Activated T-cell treated with anti-CD3 and anti-CD28 coated beads, Interleukin-2, amount 50 U/mL, for 72 hours (primary cell): ENCODE measurements around the gene SLC22A23. TPM values are rescaled to one million over a fixed set of nuclear protein-coding genes. Genes with fewer than 3 reads are reported as not detected.
"Not testable (repeated sequence)": the region's sequence is repeated elsewhere in the genome, so short reads cannot be mapped to it uniquely, and the experiment has no call there.

ENCODE experiments used
- ATAC-seq, 2 donors: fragments of 150-1000 bp; cut with Tn5 transposase; replicated peaks in 1 of 2; 2 replicates each; pipeline ENCODE4 v1.10.0; 2021; ENCODE audit warnings: moderate library complexity in 2 of 2, mild to moderate bottlenecking in 1 of 2
- DNase-seq, 2 donors: peaks; one replicate each; pipeline ENCODE4 v3.0.0; 2021 to 2022; ENCODE audit warnings: mixed read lengths in 1 of 2
- H3K27ac Mint-ChIP-seq: one replicate; pipeline ENCODE4 v1.8.0; 2022; ENCODE audit warnings: mild to moderate bottlenecking, moderate library complexity, mixed read lengths
- H3K27me3 Mint-ChIP-seq: one replicate; pipeline ENCODE4 v1.8.0; 2022; ENCODE audit warnings: low read depth, mixed read lengths
- H3K36me3 Mint-ChIP-seq, 2 donors: one replicate each; pipeline ENCODE4 v1.8.0; 2022; ENCODE audit warnings: mixed read lengths in 2 of 2, mild to moderate bottlenecking in 1 of 2; ENCODE audit not compliant: insufficient read depth in 2 of 2
- H3K4me1 Mint-ChIP-seq: one replicate; pipeline ENCODE4 v1.8.0; 2022; ENCODE audit warnings: low read depth, mixed read lengths
- H3K4me3 Mint-ChIP-seq, 2 donors: one replicate each; pipeline ENCODE4 v1.8.0; 2022; ENCODE audit warnings: mild to moderate bottlenecking in 2 of 2, mixed read lengths in 2 of 2, moderate library complexity in 2 of 2
- H3K9me3 Mint-ChIP-seq, 2 donors: one replicate each; pipeline ENCODE4 v1.8.0; 2022; ENCODE audit warnings: mixed read lengths in 2 of 2
- total RNA-seq, 2 donors: library from RNA; stranded (reverse); gene quantifications; one replicate each; pipeline ENCODE4 v1.2.3, GENCODE V29; 2022

Gene SLC22A23
- total RNA-seq, 2 donors from 2014 or later: 1.5 to 2.0 TPM

- H3K9me3 Mint-ChIP-seq: no peaks in the 10 kb centered on the region
- H3K27ac Mint-ChIP-seq: no peak overlapping the region
- DNase-seq (no peak), ATAC-seq (no peak)
- H3K36me3 Mint-ChIP-seq: no peaks in the 10 kb centered on the region
- no peak overlapping the region for H3K4me3 Mint-ChIP-seq
- H3K27me3 Mint-ChIP-seq: no peaks in the 10 kb centered on the region
- H3K4me1 Mint-ChIP-seq: no peaks in the 10 kb centered on the region
These were observed 59.4 kb downstream of the SLC22A23 start for GRCh38 chr6:3397229-3398164.

- no peaks in the 10 kb centered on the region for H3K4me1 Mint-ChIP-seq
- DNase-seq: no peak
- no peaks in the 10 kb centered on the region for H3K9me3 Mint-ChIP-seq
- no peak overlapping the region for H3K27ac Mint-ChIP-seq
- H3K4me3 Mint-ChIP-seq: no peak overlapping the region
- H3K36me3 Mint-ChIP-seq: no peaks in the 10 kb centered on the region
- no peaks in the 10 kb centered on the region for H3K27me3 Mint-ChIP-seq
- no peak for ATAC-seq
These were observed 60.2 kb downstream of the SLC22A23 start for GRCh38 chr6:3396503-3397180.

GRCh38 chr6:3394671-3395070, 62.2 kb downstream of the SLC22A23 start:
- no peak overlapping the region for H3K27ac Mint-ChIP-seq
- no peak for ATAC-seq
- no peak for DNase-seq
- H3K27me3 Mint-ChIP-seq: no peaks in the 10 kb centered on the region
- no peak overlapping the region for H3K4me3 Mint-ChIP-seq
- no peaks in the 10 kb centered on the region for H3K9me3 Mint-ChIP-seq
- no peaks in the 10 kb centered on the region for H3K36me3 Mint-ChIP-seq
- H3K4me1 Mint-ChIP-seq: no peaks in the 10 kb centered on the region

GRCh38 chr6:3393836-3394202, 63.0 kb downstream of the SLC22A23 start:
- no peak for DNase-seq
- Mint-ChIP-seq H3K27ac (no peak overlapping the region), H3K9me3 (no peaks in the 10 kb centered on the region), H3K4me1 (no peaks in the 10 kb centered on the region), H3K4me3 (no peak overlapping the region), H3K27me3 (no peaks in the 10 kb centered on the region), H3K36me3 (no peaks in the 10 kb centered on the region)
- ATAC-seq: no peak

- H3K9me3 Mint-ChIP-seq: no peaks in the 10 kb centered on the region
- no peak overlapping the region for H3K27ac Mint-ChIP-seq
- no peak for ATAC-seq
- H3K4me1 Mint-ChIP-seq: no peaks in the 10 kb centered on the region
- H3K36me3 Mint-ChIP-seq: no peaks in the 10 kb centered on the region
- H3K4me3 Mint-ChIP-seq: no peak overlapping the region
- DNase-seq: no peak
- no peaks in the 10 kb centered on the region for H3K27me3 Mint-ChIP-seq
These were observed 63.7 kb downstream of the SLC22A23 start for GRCh38 chr6:3392930-3393835.

GRCh38 chr6:3391902-3392458, 64.9 kb downstream of the SLC22A23 start:
- Mint-ChIP-seq H3K4me1 (no peaks in the 10 kb centered on the region), H3K27me3 (no peaks in the 10 kb centered on the region), H3K4me3 (no peak overlapping the region), H3K9me3 (no peaks in the 10 kb centered on the region), H3K27ac (no peak overlapping the region), H3K36me3 (no peaks in the 10 kb centered on the region)
- DNase-seq: no peak
- ATAC-seq: no peak

- Mint-ChIP-seq H3K27me3 (no peaks in the 10 kb centered on the region), H3K9me3 (no peaks in the 10 kb centered on the region), H3K4me3 (no peak overlapping the region), H3K27ac (no peak overlapping the region), H3K4me1 (no peaks in the 10 kb centered on the region), H3K36me3 (no peaks in the 10 kb centered on the region)
- ATAC-seq: no peak
- no peak for DNase-seq
These were observed 66.2 kb downstream of the SLC22A23 start for GRCh38 chr6:3390698-3391097.

GRCh38 chr6:3389390-3390167, 67.3 kb downstream of the SLC22A23 start:
- H3K4me1 Mint-ChIP-seq: no peaks in the 10 kb centered on the region
- no peak overlapping the region for H3K27ac Mint-ChIP-seq
- H3K9me3 Mint-ChIP-seq: no peaks in the 10 kb centered on the region
- no peaks in the 10 kb centered on the region for H3K36me3 Mint-ChIP-seq
- no peak for DNase-seq
- ATAC-seq: no peak
- H3K4me3 Mint-ChIP-seq: no peak overlapping the region
- no peaks in the 10 kb centered on the region for H3K27me3 Mint-ChIP-seq

- H3K9me3 Mint-ChIP-seq: no peaks in the 10 kb centered on the region
- H3K4me1 Mint-ChIP-seq: no peaks in the 10 kb centered on the region
- DNase-seq: no peak
- no peak overlapping the region for H3K4me3 Mint-ChIP-seq
- H3K27ac Mint-ChIP-seq: no peak overlapping the region
- no peak for ATAC-seq
- H3K27me3 Mint-ChIP-seq: no peaks in the 10 kb centered on the region
- H3K36me3 Mint-ChIP-seq: no peaks in the 10 kb centered on the region
These were observed 68.1 kb downstream of the SLC22A23 start for GRCh38 chr6:3388786-3389185.

- DNase-seq (no peak), ATAC-seq (no peak)
- no peaks in the 10 kb centered on the region for H3K9me3 Mint-ChIP-seq
- no peak overlapping the region for H3K4me3 Mint-ChIP-seq
- H3K27ac Mint-ChIP-seq: no peak overlapping the region
- H3K36me3 Mint-ChIP-seq: no peaks in the 10 kb centered on the region
- H3K27me3 Mint-ChIP-seq: no peaks in the 10 kb centered on the region
- H3K4me1 Mint-ChIP-seq: no peaks in the 10 kb centered on the region
These were observed 70.4 kb downstream of the SLC22A23 start for GRCh38 chr6:3386374-3386857.

- ATAC-seq (no peak), DNase-seq (no peak)
- Mint-ChIP-seq H3K4me1 (no peaks in the 10 kb centered on the region), H3K4me3 (no peak overlapping the region), H3K27me3 (no peaks in the 10 kb centered on the region), H3K27ac (no peak overlapping the region), H3K36me3 (no peaks in the 10 kb centered on the region), H3K9me3 (no peaks in the 10 kb centered on the region)
These were observed 71.1 kb downstream of the SLC22A23 start for GRCh38 chr6:3385660-3386151.

- not testable (repeated sequence) for H3K9me3 Mint-ChIP-seq, H3K36me3 Mint-ChIP-seq, DNase-seq, H3K4me3 Mint-ChIP-seq, H3K27ac Mint-ChIP-seq, H3K4me1 Mint-ChIP-seq, H3K27me3 Mint-ChIP-seq, ATAC-seq
These were observed 71.7 kb downstream of the SLC22A23 start for GRCh38 chr6:3385181-3385580.
